Measurements from ENCODE around the gene NR1I2. TPM values are rescaled to one million over a fixed set of nuclear protein-coding genes. Genes with fewer than 3 reads are reported as not detected.

Gene NR1I2
- total RNA-seq, 1 experiment from 2014 or later = 0.07 TPM

GRCh38 chr3:119859728-119860127 is 77.8 kb downstream of the NR1I2 start:
- no peak for ATAC-seq
- DNase-seq (ENCODE audit: low read depth, low spot score) = no peak
- no peaks in the 10 kb centered on the region for H3K27me3 ChIP-seq (ENCODE audit: insufficient read depth, low read length)
- intact Hi-C loops (cut with micrococcal nuclease) = no loop called here
- H3K79me2 ChIP-seq (ENCODE audit: insufficient read depth, low read length) = no peaks in the 10 kb centered on the region
- ChIA-PET RAD21 (ENCODE audit: low non-redundant PET in 1 of 2, low total read pairs in 2 of 2, uncharacterized antibody in 2 of 2, unreplicated experiment in 2 of 2) (no interaction called here), CTCF (no interaction called here), POLR2A (no interaction called here)
- no peaks in the 10 kb centered on the region for H4K20me1 ChIP-seq (ENCODE audit: insufficient read depth)
- TF ChIP-seq EZH2 (IDR thresholded peaks at IDR 0.05) = no peak
- no peak for TF ChIP-seq ZNF274 (IDR thresholded peaks at IDR 0.05; ENCODE audit: low read depth, low read length)
- TF ChIP-seq FOSL1 (IDR thresholded peaks at IDR 0.05; ENCODE audit: low read depth) = no peak
- no peak for TF ChIP-seq POLR2A (IDR thresholded peaks at IDR 0.05; ENCODE audit: borderline replicate concordance, extremely low read depth, insufficient read depth, insufficient read length)
- no peak for TF ChIP-seq SP1 (IDR thresholded peaks at IDR 0.05; ENCODE audit: low read depth)
- no peak for TF ChIP-seq SIN3A (IDR thresholded peaks at IDR 0.05; ENCODE audit: low read depth)
- TF ChIP-seq YY1 (IDR thresholded peaks at IDR 0.05; ENCODE audit: extremely low read depth, insufficient replicate concordance, low read depth, low read length) = no peak
- no peak for TF ChIP-seq RAD21 (IDR thresholded peaks at IDR 0.05; ENCODE audit: low read depth)
- TF ChIP-seq JUND (IDR thresholded peaks at IDR 0.05) = no peak
- no peak for TF ChIP-seq REST (IDR thresholded peaks at IDR 0.05; ENCODE audit: low read depth)
- no peak for TF ChIP-seq ZFX (IDR thresholded peaks at IDR 0.05)
- TF ChIP-seq EGR1 (IDR thresholded peaks at IDR 0.05; ENCODE audit: low read depth) = no peak
- no peak for TF ChIP-seq POLR2AphosphoS5 (IDR thresholded peaks at IDR 0.05; ENCODE audit: low read depth, low read length)
- TF ChIP-seq CEBPB (IDR thresholded peaks at IDR 0.05; ENCODE audit: low read depth) = no peak
- no peak for TF ChIP-seq EZH2phosphoT487 (IDR thresholded peaks at IDR 0.05; ENCODE audit: borderline replicate concordance)
- TF ChIP-seq CTCF (IDR thresholded peaks at IDR 0.05 in 2 of 3, conservative IDR thresholded peaks at IDR 0.05 in 1 of 3; ENCODE audit: borderline replicate concordance in 1 of 3, insufficient read depth in 1 of 3, low read depth in 2 of 3, low read length in 2 of 3) = no peak
- TF ChIP-seq TCF7L2 (IDR thresholded peaks at IDR 0.05; ENCODE audit: borderline replicate concordance, extremely low read depth, insufficient read depth, insufficient read length) = no peak
- no peak for TF ChIP-seq ZBTB33 (IDR thresholded peaks at IDR 0.05; ENCODE audit: extremely low read depth, insufficient replicate concordance, low read length)
- no peak overlapping the region for H3K4me3 ChIP-seq (replicated peaks in 1 of 2; ENCODE audit: low read depth in 1 of 2, low read length in 2 of 2)
- H3K9me2 ChIP-seq (ENCODE audit: insufficient read depth) = no peaks in the 10 kb centered on the region
- peaks cover 10 to 12% of the 10 kb centered on the region in 2 experiments; a peak in 2 of 4 replicates for H3K36me3 ChIP-seq (ENCODE audit: control insufficient read depth in 1 of 2, insufficient read depth in 2 of 2, low read length in 2 of 2)
- H3K4me1 ChIP-seq (ENCODE audit: control insufficient read depth in 1 of 2, insufficient read depth in 2 of 2, low read length in 2 of 2) = no peaks in the 10 kb centered on the region
- H3K4me2 ChIP-seq (ENCODE audit: low read length) = no peak overlapping the region
- H3K9me3 ChIP-seq (ENCODE audit: control insufficient read depth in 1 of 2, insufficient read depth in 1 of 2, low read depth in 1 of 2, low read length in 2 of 2) = no peaks in the 10 kb centered on the region
- H3K9ac ChIP-seq (ENCODE audit: low read length) = no peak overlapping the region
- H3K27ac ChIP-seq (ENCODE audit: low read depth, low read length) = no peak overlapping the region
- no peak overlapping the region for H2AFZ ChIP-seq (ENCODE audit: low read depth, low read length, poor library complexity, severe bottlenecking)
- BruUV-seq (replicated peaks) = no TSS peak

Measured in HCT116 (cell line).